Activated naive CD4-positive, alpha-beta T cell treated with anti-CD3 and anti-CD28 coated beads, Interleukin-2, amount 50 U/mL, for 24 hours (primary cell): ENCODE results near the gene ALDOA.
"Not testable (repeated sequence)": the region's sequence is repeated elsewhere in the genome, so short reads cannot be mapped to it uniquely, and the experiment has no call there.

Source experiments
- H3K27ac Mint-ChIP-seq: one replicate; pipeline ENCODE4 v1.8.0; 2021; ENCODE audit warnings: mild to moderate bottlenecking, mixed read lengths
- H3K27me3 Mint-ChIP-seq: one replicate; pipeline ENCODE4 v1.8.0; 2021; ENCODE audit warnings: mixed read lengths
- H3K36me3 Mint-ChIP-seq: one replicate; pipeline ENCODE4 v1.8.0; 2021; ENCODE audit warnings: mixed read lengths
- H3K4me1 Mint-ChIP-seq: one replicate; pipeline ENCODE4 v1.8.0; 2021; ENCODE audit warnings: mixed read lengths
- H3K4me3 Mint-ChIP-seq: one replicate; pipeline ENCODE4 v1.8.0; 2021; ENCODE audit warnings: mild to moderate bottlenecking, mixed read lengths
- H3K9me3 Mint-ChIP-seq: one replicate; pipeline ENCODE4 v1.8.0; 2021; ENCODE audit warnings: mixed read lengths

The ALDOA gene

GRCh38 chr16:30065102-30065942 lies at the start of gene ALDOA:
ALDOA (plus strand) TSS chr16:30065760; CDS start chr16:30066898, 1,138 bp downstream.
- Mint-ChIP-seq H3K4me3 (peak within 1 kb of the TSS; percentile 100), H3K27me3 (no peaks in the 10 kb centered on the region), H3K36me3 (peaks cover 10% of the 10 kb centered on the region), H3K4me1 (peaks cover 34% of the 10 kb centered on the region), H3K27ac (peak within 1 kb of the TSS; percentile 97), H3K9me3 (no peaks in the 10 kb centered on the region)

- Mint-ChIP-seq H3K4me3 (no peak overlapping the region), H3K9me3 (no peaks in the 10 kb centered on the region), H3K4me1 (peaks cover 10% of the 10 kb centered on the region), H3K27me3 (peaks cover 2% of the 10 kb centered on the region), H3K27ac (peak overlapping the region; percentile 46), H3K36me3 (no peaks in the 10 kb centered on the region)
Measured at GRCh38 chr16:30016555-30017276, 48.8 kb upstream of the ALDOA start.

- Mint-ChIP-seq H3K36me3 (no peaks in the 10 kb centered on the region), H3K4me3 (no peak overlapping the region), H3K27ac (no peak overlapping the region), H3K4me1 (peaks cover 6% of the 10 kb centered on the region), H3K27me3 (no peaks in the 10 kb centered on the region), H3K9me3 (no peaks in the 10 kb centered on the region)
Measured at GRCh38 chr16:30017277-30017656, 48.3 kb upstream of the ALDOA start.

DNA sequence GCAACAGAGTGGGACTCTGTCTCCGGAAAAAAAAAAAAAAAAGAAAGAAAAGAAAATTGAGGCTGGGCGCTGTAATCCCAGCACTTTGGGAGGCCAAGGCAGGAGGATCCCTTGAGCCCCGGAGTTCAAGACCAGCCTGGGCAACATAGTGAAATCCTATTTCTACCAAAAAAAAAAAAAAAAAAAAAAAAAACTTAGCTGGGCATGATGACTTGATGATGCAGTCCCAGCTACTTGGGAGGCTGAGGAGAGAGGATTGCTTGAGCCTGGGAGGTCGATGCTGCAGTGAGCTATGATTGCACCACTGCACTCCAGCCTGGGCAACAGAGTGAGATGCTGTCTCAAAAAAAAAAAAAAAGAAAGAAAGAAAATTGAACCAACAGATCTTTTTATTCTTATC lies 47.6 kb upstream of the ALDOA start:
- not testable (repeated sequence) for H3K36me3 Mint-ChIP-seq, H3K27ac Mint-ChIP-seq, H3K4me1 Mint-ChIP-seq, H3K9me3 Mint-ChIP-seq, H3K27me3 Mint-ChIP-seq, H3K4me3 Mint-ChIP-seq

- Mint-ChIP-seq H3K27me3 (no peaks in the 10 kb centered on the region), H3K27ac (no peak overlapping the region), H3K9me3 (no peaks in the 10 kb centered on the region), H3K4me1 (peaks cover 6% of the 10 kb centered on the region), H3K36me3 (no peaks in the 10 kb centered on the region), H3K4me3 (no peak overlapping the region)
Measured at GRCh38 chr16:30018731-30019158, 46.8 kb upstream of the ALDOA start.

- H3K9me3 Mint-ChIP-seq, result no peaks in the 10 kb centered on the region
- H3K27ac Mint-ChIP-seq, result no peak within 1 kb of the TSS
- H3K4me3 Mint-ChIP-seq, result no peak within 1 kb of the TSS
- no peaks in the 10 kb centered on the region for H3K36me3 Mint-ChIP-seq
- H3K4me1 Mint-ChIP-seq, result peaks cover 6% of the 10 kb centered on the region
- H3K27me3 Mint-ChIP-seq, result peaks cover 9% of the 10 kb centered on the region
Measured at GRCh38 chr16:30022887-30023286, 42.7 kb upstream of the ALDOA start, which contains the start of gene C16orf92. C16orf92 (plus strand) TSS chr16:30023198; CDS start chr16:30023341, 143 bp downstream.

DNA sequence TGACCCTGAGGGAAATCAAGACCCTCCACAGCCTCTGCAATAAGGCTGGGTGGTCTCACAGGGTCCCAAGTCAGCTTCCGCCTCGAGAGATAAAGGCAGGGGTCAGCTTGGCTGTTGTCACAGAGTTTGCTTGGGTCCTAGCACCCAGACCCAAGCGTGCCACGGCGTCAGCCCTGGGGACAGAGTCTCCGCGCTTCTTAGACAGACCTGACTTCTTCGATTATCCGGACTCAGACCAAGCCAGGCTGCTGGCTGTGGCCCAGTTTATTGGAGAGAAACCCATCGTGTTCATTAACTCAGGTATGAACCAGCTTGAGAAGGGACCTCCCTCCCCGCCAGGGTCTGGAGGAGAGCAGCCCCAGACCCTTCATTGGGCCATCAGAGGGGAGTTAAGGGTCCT lies 42.0 kb upstream of the ALDOA start:
- Mint-ChIP-seq H3K4me3 (no peak overlapping the region), H3K27me3 (peaks cover 11% of the 10 kb centered on the region), H3K27ac (no peak overlapping the region)

DNA sequence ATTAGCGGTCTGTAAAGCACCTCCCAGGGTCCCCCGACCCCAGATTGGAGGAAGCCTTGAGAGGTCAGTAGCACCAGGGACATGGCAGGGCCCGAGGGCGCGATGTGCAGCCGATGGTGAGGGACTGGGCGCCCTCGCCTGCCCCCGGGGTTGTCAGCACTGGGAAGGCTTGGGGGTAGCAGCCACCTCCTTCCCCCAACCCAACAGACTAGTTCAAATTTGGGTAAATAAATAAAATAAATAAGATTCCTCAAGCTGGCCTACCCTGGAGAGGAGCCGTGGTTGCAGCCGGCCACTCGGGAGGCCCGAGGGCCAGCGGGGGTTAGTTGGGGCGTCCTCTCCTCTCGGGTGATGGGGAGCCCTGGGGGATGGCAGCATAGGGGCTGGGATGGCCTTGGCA lies 41.1 kb upstream of the ALDOA start:
- Mint-ChIP-seq H3K4me3 (no peak overlapping the region), H3K27me3 (peaks cover 15% of the 10 kb centered on the region), H3K27ac (no peak overlapping the region), H3K4me1 (peaks cover 6% of the 10 kb centered on the region), H3K36me3 (no peaks in the 10 kb centered on the region), H3K9me3 (no peaks in the 10 kb centered on the region)

More for the DNA sequence above, 42.0 kb upstream of the ALDOA start:
- no peaks in the 10 kb centered on the region for H3K9me3 Mint-ChIP-seq
- peaks cover 6% of the 10 kb centered on the region for H3K4me1 Mint-ChIP-seq
- H3K36me3 Mint-ChIP-seq, result no peaks in the 10 kb centered on the region

DNA sequence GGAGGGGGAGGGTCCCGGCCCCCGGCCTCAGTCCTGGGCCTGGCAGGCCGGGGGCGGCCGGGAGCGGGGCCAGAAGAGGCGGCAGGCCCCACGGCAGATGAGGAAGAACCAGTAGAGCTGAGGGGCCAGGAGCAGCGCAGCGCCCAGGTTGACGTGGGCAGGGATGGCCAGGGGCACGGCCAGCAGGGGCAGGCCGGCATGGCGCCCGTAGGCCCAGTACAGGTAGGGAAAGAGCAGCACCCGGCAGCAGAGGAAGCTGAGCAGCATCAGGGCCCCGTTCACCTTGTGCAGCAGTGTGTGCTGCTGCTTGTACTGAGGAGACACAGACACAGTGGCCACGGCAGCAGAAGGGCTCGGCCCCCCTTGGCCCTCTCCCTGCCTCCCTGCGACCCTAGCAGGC lies 40.4 kb upstream of the ALDOA start:
- Mint-ChIP-seq H3K4me1 (peaks cover 10% of the 10 kb centered on the region), H3K4me3 (no peak overlapping the region), H3K36me3 (no peaks in the 10 kb centered on the region), H3K27me3 (peaks cover 22% of the 10 kb centered on the region), H3K27ac (no peak overlapping the region), H3K9me3 (no peaks in the 10 kb centered on the region)

DNA sequence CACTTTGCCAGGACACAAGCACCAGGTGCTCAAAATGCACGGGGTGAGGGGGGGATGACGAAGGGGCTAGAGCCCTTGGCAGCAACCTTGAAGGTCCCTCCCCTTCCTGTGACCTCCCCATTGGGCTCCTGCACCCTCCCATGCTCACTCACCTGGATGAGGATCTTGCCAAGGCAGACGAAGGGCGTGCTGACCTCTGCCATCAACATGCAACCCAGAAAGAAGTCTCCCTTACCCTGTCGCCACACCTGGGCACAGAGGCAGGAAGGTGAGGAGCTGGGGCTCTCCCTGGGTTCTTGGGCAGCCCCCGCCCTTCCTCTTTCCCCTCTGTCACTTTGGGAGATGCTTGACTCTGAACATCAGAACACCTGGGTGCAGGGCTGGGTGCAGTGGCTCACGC lies 40.0 kb upstream of the ALDOA start:
- Mint-ChIP-seq H3K4me1 (peaks cover 12% of the 10 kb centered on the region), H3K9me3 (no peaks in the 10 kb centered on the region), H3K27ac (no peak overlapping the region), H3K36me3 (no peaks in the 10 kb centered on the region), H3K4me3 (no peak overlapping the region), H3K27me3 (peaks cover 24% of the 10 kb centered on the region)

DNA sequence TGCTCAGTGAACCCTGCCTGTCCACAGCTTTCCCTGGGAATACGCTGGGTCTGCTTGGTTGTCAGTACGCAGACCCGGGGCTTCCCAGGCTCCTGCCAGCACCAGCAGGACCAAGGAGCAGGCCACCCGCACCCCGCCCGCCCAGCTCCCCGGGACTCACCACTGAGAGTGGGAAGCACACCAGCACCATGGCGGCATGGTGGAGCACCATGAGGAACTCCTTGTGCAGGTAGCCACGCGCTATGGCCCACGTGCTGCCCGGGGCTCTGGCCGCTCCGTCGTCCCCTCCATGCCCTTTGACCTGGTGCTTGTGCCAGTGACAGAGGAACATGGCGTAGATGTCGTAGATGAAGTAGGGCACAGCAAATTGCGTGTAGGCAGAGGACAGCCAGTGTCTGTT lies 39.1 kb upstream of the ALDOA start:
- Mint-ChIP-seq H3K27ac (no peak overlapping the region), H3K4me3 (no peak overlapping the region), H3K4me1 (peaks cover 6% of the 10 kb centered on the region), H3K9me3 (no peaks in the 10 kb centered on the region), H3K27me3 (peaks cover 24% of the 10 kb centered on the region), H3K36me3 (no peaks in the 10 kb centered on the region)

- Mint-ChIP-seq H3K27ac (no peak overlapping the region), H3K9me3 (no peaks in the 10 kb centered on the region), H3K27me3 (peaks cover 29% of the 10 kb centered on the region), H3K4me1 (peaks cover 11% of the 10 kb centered on the region), H3K36me3 (peaks cover 3% of the 10 kb centered on the region), H3K4me3 (no peak overlapping the region)
Measured at GRCh38 chr16:30027588-30028437, 37.7 kb upstream of the ALDOA start.

- Mint-ChIP-seq H3K27ac (no peak overlapping the region), H3K36me3 (peaks cover 3% of the 10 kb centered on the region), H3K9me3 (no peaks in the 10 kb centered on the region), H3K27me3 (peaks cover 30% of the 10 kb centered on the region), H3K4me3 (no peak overlapping the region), H3K4me1 (peaks cover 11% of the 10 kb centered on the region)
Measured at GRCh38 chr16:30028438-30029076, 37.0 kb upstream of the ALDOA start.

- Mint-ChIP-seq H3K4me1 (peaks cover 11% of the 10 kb centered on the region), H3K36me3 (peaks cover 3% of the 10 kb centered on the region), H3K9me3 (no peaks in the 10 kb centered on the region), H3K27ac (peak overlapping the region; percentile 68), H3K27me3 (peaks cover 31% of the 10 kb centered on the region), H3K4me3 (no peak overlapping the region)
Measured at GRCh38 chr16:30030011-30030685, 35.4 kb upstream of the ALDOA start.
